Measurements from ENCODE around the gene TSC22D2.

TSC22D2 gene

GRCh38 chr3:150412561-150413231 is 4.6 kb downstream of the TSC22D2 start:
- DNase-seq (ENCODE audit: low read depth) = peak; percentile 88

- DNase-seq (ENCODE audit: low read depth) = peak; percentile 27
Observed at GRCh38 chr3:150414258-150414657, 6.2 kb downstream of the TSC22D2 start.

GRCh38 chr3:150414959-150415358 is 6.9 kb downstream of the TSC22D2 start:
- DNase-seq (ENCODE audit: low read depth) = peak; percentile 3

GRCh38 chr3:150419076-150419868 is 11.2 kb downstream of the TSC22D2 start:
- DNase-seq (ENCODE audit: low read depth) = no peak

- DNase-seq (ENCODE audit: low read depth) = no peak
Observed at GRCh38 chr3:150419959-150420358, 11.9 kb downstream of the TSC22D2 start.

GRCh38 chr3:150421256-150421655 is 13.2 kb downstream of the TSC22D2 start:
- no peak for DNase-seq (ENCODE audit: low read depth)

- peak; percentile 9 for DNase-seq (ENCODE audit: low read depth)
Observed at GRCh38 chr3:150421799-150422548, 13.9 kb downstream of the TSC22D2 start.

- DNase-seq (ENCODE audit: low read depth) = no peak
Observed at GRCh38 chr3:150422907-150423306, 14.8 kb downstream of the TSC22D2 start.

GRCh38 chr3:150423761-150424160 is 15.7 kb downstream of the TSC22D2 start:
- no peak for DNase-seq (ENCODE audit: low read depth)

- DNase-seq (ENCODE audit: low read depth) = no peak
Observed at GRCh38 chr3:150426292-150426691, 18.2 kb downstream of the TSC22D2 start.

GRCh38 chr3:150428562-150428961 is 20.5 kb downstream of the TSC22D2 start:
- peak; percentile 66 for DNase-seq (ENCODE audit: low read depth)

GRCh38 chr3:150429767-150430671 is 21.9 kb downstream of the TSC22D2 start:
- no peak for DNase-seq (ENCODE audit: low read depth)

GRCh38 chr3:150433347-150433746 is 25.2 kb downstream of the TSC22D2 start:
- no peak for DNase-seq (ENCODE audit: low read depth)

- DNase-seq (ENCODE audit: low read depth) = no peak
Observed at GRCh38 chr3:150434234-150434633, 26.1 kb downstream of the TSC22D2 start.

GRCh38 chr3:150436161-150436560 is 28.1 kb downstream of the TSC22D2 start:
- no peak for DNase-seq (ENCODE audit: low read depth)

GRCh38 chr3:150439657-150440056 is 31.6 kb downstream of the TSC22D2 start:
- no peak for DNase-seq (ENCODE audit: low read depth)

GRCh38 chr3:150443331-150443741 is 35.2 kb downstream of the TSC22D2 start:
- DNase-seq (ENCODE audit: low read depth) = no peak

- no peak for DNase-seq (ENCODE audit: low read depth)
Observed at GRCh38 chr3:150444371-150444770, 36.3 kb downstream of the TSC22D2 start.

GRCh38 chr3:150446470-150446977 is 38.4 kb downstream of the TSC22D2 start:
- no peak for DNase-seq (ENCODE audit: low read depth)

GRCh38 chr3:150447084-150447483 is 39.0 kb downstream of the TSC22D2 start:
- peak; percentile 15 for DNase-seq (ENCODE audit: low read depth)
